OCI-LY3 (cell line): ENCODE measurements around the gene COQ9.

ENCODE experiments used
- EZH2phosphoT487 ChIP-seq: fragments of 200-600 bp; shearing (Covaris generic); IDR thresholded peaks from 2 replicates; pipeline ENCODE4 v1.6.1; 2018; ENCODE audit warnings: antibody characterized with exemption, mixed run types, low read depth
- TF ChIP-seq, protein P1 (sequence below): fragments of 200-600, 300-600 bp; sonication (generic); IDR thresholded peaks from 2 replicates; pipeline ENCODE4 v1.5.1; 2014; ENCODE audit warnings: antibody characterized with exemption, low read length, low read depth

DNA sequence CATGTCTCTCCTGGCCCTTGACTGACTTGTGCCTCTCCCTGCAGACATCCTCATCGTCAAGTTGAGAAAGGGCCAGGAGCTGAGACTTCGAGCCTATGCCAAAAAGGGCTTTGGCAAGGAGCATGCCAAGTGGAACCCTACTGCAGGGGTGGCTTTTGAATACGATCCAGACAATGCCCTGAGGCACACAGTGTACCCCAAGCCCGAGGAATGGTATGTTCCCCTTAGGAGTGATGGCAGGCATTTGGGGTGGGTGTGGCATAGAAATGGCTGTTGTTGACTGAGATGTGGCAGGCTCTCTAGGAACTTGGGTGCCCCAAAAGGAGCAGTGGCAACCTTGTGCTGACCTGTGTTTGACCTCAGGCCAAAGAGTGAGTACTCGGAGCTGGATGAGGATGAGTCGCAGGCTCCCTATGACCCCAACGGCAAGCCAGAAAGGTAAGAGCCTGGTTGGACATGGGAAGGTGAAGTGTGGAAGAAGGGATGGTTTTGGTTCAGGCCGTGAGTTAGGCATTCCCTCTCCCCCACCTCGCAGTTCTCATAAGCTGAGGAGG is 22.7 kb downstream of the COQ9 start:
- TF ChIP-seq, protein P1, sequence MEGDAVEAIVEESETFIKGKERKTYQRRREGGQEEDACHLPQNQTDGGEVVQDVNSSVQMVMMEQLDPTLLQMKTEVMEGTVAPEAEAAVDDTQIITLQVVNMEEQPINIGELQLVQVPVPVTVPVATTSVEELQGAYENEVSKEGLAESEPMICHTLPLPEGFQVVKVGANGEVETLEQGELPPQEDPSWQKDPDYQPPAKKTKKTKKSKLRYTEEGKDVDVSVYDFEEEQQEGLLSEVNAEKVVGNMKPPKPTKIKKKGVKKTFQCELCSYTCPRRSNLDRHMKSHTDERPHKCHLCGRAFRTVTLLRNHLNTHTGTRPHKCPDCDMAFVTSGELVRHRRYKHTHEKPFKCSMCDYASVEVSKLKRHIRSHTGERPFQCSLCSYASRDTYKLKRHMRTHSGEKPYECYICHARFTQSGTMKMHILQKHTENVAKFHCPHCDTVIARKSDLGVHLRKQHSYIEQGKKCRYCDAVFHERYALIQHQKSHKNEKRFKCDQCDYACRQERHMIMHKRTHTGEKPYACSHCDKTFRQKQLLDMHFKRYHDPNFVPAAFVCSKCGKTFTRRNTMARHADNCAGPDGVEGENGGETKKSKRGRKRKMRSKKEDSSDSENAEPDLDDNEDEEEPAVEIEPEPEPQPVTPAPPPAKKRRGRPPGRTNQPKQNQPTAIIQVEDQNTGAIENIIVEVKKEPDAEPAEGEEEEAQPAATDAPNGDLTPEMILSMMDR = no peak
- TF ChIP-seq EZH2phosphoT487 = no peak
